ENCODE data around the gene DNAJB12.
"Not testable (repeated sequence)": the region's sequence is repeated elsewhere in the genome, so short reads cannot be mapped to it uniquely, and the experiment has no call there.

DNAJB12 gene

DNA sequence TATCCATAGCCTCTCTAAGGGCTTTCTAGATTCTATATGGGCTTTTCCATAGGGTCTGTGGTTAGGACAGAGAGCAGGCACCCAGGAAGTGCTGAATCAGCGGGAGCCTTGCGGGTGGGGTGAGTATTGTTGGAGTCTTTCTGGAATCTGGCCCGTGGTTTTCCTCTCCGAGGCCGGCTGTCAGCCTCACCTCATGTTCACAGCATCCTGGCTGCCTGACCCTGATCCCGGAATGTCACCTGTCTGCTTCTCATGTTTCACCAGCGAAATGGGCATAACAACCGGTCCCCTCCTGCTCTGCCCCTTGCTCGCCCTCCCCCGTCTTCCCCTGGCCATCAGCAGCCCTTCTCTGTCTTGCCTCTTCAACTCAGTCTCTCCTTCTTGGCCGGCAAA, 44.5 kb downstream of the DNAJB12 start:
- H3K4me3 ChIP-seq (ENCODE audit: low read depth, low read length), result no peak overlapping the region
- in situ Hi-C loops (cut with HindIII; ENCODE audit: low sequenced_read_pairs), result loop anchor here (25.0 kb wide), 1 partner anchor 423 kb away; no protein-coding TSS in a partner anchor
- TF ChIP-seq, protein P1, sequence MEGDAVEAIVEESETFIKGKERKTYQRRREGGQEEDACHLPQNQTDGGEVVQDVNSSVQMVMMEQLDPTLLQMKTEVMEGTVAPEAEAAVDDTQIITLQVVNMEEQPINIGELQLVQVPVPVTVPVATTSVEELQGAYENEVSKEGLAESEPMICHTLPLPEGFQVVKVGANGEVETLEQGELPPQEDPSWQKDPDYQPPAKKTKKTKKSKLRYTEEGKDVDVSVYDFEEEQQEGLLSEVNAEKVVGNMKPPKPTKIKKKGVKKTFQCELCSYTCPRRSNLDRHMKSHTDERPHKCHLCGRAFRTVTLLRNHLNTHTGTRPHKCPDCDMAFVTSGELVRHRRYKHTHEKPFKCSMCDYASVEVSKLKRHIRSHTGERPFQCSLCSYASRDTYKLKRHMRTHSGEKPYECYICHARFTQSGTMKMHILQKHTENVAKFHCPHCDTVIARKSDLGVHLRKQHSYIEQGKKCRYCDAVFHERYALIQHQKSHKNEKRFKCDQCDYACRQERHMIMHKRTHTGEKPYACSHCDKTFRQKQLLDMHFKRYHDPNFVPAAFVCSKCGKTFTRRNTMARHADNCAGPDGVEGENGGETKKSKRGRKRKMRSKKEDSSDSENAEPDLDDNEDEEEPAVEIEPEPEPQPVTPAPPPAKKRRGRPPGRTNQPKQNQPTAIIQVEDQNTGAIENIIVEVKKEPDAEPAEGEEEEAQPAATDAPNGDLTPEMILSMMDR (IDR thresholded peaks at IDR 0.05; ENCODE audit: low read depth, low read length, missing control alignments), result no peak
- DNase-seq (ENCODE audit: low read depth), result no peak

DNA sequence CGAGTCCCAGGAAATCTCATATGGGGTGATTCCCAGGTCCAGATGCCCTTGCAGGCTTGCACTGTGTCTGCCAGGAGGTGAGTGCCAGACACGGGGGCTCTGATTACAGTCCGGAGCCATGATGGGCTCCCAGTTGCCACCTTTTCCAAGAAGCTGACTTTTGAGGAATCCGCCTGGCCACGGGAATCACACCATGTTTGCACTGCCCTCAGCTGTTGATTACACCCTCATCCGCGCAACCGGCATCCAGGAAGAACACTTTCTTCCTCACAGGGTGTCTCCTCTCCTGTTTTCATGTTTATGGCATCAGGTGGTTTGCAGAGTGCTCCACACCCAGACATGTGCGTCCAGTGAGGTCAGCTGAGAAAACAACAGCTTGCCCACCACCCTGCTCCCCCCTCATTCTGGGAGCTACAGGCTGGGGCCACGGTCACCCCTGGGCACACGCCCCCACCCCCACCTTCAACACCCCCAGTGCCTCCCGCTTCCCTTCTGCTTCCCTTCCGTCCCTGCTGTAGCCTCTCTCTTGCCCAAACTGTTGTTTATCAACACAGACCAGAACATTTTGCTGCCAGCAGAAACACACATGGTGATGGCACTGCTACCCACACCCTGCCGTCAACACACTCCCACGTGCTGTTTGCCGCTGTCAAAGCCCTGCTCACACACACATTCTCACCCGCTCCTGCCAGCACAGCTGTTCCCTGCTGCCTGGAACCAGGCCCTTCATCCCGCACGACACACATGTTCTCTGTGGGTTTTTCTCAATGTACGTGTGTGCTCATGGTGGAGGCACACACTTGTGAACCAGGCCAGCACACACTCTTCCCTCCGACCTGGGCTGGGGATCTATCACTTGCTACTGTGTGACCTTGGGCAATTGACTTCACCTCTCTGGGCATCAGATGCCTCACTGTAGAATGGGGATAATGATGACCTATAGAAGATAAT, 45.2 kb downstream of the DNAJB12 start:
- TF ChIP-seq, protein P1 (IDR thresholded peaks at IDR 0.05; ENCODE audit: low read depth, low read length, missing control alignments), result no peak
- in situ Hi-C loops (cut with HindIII; ENCODE audit: low sequenced_read_pairs), result loop anchor here (25.0 kb wide), 1 partner anchor 422 kb away; no protein-coding TSS in a partner anchor
- H3K4me3 ChIP-seq (ENCODE audit: low read depth, low read length), result no peak overlapping the region
- no peak for DNase-seq (ENCODE audit: low read depth)

DNA sequence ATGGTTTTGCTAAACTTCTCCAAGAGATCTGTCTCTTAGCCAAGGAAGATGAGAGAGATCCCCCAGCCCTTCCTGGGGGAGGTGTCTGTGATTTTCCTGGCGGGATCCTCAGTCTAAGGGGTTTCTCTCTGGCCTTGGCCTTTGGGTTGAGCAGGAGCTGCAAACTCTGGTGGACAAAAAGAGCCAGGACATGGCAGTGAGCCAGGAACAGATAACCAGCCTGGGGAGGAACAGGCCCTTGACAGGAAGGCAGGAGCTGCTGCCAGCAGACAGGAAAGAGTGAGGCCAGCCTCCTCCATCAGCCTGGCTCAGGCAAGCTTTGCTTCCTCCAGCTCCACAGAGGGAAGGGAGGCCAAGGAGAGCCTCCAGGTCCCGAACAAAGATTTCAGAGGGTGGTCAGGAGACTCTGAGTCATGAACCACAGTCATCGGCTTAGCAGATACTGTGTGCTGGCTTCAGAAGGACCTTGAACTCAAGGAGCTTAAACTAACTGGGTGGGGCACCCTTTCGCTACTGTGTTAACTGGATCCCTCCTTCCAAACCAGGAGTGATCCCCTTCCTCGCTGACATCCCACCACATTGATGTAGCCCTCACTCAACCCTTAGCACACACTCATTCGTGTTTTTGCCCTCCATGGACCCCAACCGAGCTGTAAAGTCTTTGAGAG, 46.3 kb downstream of the DNAJB12 start:
- in situ Hi-C loops (cut with HindIII; ENCODE audit: low sequenced_read_pairs), result loop anchor here (25.0 kb wide), 1 partner anchor 421 kb away; no protein-coding TSS in a partner anchor
- TF ChIP-seq, protein P1 (IDR thresholded peaks at IDR 0.05; ENCODE audit: low read depth, low read length, missing control alignments), result no peak
- no peak overlapping the region for H3K4me3 ChIP-seq (ENCODE audit: low read depth, low read length)
- no peak for DNase-seq (ENCODE audit: low read depth)

DNA sequence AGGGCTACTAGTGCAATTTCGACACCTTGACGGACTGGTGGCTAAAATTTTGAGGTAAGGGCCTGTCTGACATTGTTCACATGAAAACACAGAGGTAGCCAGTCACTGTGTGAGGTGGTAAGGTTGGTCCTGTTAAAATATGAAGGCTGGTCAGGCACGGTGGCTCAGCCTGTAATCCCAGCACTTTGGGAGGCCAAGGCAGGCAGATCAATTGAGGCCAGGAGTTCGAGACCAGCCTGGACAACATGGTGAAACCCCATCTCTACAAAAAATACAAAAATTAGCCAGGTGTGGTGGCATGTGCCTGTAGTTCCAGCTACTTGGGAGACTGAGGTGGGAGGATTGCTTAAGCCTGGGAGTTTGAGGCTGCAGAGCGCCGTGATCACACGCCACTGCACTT, 47.0 kb downstream of the DNAJB12 start:
- H3K4me3 ChIP-seq (ENCODE audit: low read depth, low read length); DNase-seq (ENCODE audit: low read depth): not testable (repeated sequence)
- in situ Hi-C loops (cut with HindIII; ENCODE audit: low sequenced_read_pairs), result loop anchor here (25.0 kb wide), 1 partner anchor 420 kb away; no protein-coding TSS in a partner anchor

DNA sequence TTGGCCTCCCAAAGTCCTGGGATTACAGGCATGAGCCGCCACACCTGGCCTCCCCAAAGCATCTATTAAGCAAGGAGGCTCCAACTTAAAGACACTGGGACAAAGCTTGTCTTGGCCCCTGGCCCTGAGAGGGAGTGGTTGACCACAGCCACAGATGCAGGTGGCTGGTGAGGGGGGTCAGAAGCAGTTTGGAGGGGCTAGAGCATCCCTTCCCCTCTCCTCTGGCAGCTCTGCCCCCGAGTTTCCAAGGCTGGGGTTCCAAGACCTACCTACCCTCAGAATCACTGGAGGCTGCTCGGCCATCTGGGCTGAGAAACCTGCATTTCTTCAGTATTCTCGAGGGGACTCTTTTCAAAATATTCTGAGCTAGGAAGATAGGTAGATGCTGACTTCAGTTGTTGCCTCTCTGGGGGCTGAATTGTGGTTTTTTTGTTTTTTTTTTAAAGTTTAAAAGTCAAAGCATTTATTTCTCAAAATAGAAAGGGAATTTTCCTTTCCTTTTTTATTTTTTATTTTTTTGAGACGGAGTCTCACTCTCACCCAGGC, 48.4 kb downstream of the DNAJB12 start:
- no peak overlapping the region for H3K4me3 ChIP-seq (ENCODE audit: low read depth, low read length)
- DNase-seq (ENCODE audit: low read depth), result no peak
- in situ Hi-C loops (cut with HindIII; ENCODE audit: low sequenced_read_pairs), result loop anchor here (25.0 kb wide), 1 partner anchor 419 kb away; no protein-coding TSS in a partner anchor
- TF ChIP-seq, protein P1 (IDR thresholded peaks at IDR 0.05; ENCODE audit: low read depth, low read length, missing control alignments), result no peak

DNA sequence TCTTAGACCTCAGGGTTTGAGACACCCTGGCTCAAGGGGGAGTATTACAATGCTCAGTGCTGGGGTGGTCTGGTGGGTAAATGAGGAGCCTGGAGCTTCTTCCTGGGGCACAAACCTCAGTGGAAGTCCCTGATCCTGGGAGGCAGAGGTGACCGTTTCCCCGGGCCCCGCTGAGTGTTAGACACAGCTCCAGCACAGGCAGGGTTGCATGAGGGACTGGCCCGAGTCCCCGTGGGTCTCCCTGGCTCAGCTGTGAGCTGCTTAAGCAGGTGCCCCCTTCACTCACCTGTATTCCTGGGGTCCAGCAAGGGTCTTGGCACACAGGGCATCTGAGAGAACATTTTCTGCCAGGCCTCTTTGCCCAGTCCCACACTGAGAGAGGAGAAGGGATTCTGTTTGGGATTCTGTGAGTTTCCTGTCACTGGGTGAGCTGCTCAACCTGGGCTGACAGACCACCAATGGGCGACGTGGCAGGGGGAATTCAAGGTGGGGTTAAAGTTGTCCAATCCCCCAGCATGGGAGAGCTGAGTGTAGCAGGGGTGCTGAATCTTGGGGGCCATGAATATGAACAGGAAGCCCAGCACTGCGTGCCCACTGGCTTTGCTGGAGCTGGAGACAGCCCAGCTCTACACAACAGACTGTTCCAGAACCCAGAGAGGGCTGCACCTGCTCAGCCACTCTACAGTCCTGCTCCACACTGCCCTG, 51.1 kb downstream of the DNAJB12 start:
- H3K4me3 ChIP-seq (ENCODE audit: low read depth, low read length), result no peak overlapping the region
- no peak for DNase-seq (ENCODE audit: low read depth)
- in situ Hi-C loops (cut with HindIII; ENCODE audit: low sequenced_read_pairs), result loop anchor here (25.0 kb wide), 1 partner anchor 416 kb away; no protein-coding TSS in a partner anchor
- TF ChIP-seq, protein P1 (IDR thresholded peaks at IDR 0.05; ENCODE audit: low read depth, low read length, missing control alignments), result no peak
